Epithelial cell of esophagus (primary cell): ENCODE data around the gene PIGZ.
A peak's percentile ranks its signal among the peaks of the same experiment; 100 is the strongest.

ENCODE experiments used
- DNase-seq: peaks from one replicate; pipeline ENCODE4 v3.0.0; 2010; ENCODE audit warnings: low read depth
- H3K4me3 ChIP-seq: 2 replicates; pipeline ENCODE4 v1.5.1; 2011; ENCODE audit warnings: mild to moderate bottlenecking, low read length, control low read depth
- CTCF ChIP-seq: IDR thresholded peaks from 2 replicates; pipeline ENCODE4 v1.5.1; 2011; ENCODE audit warnings: low read depth, mild to moderate bottlenecking, low read length, control low read depth, inconsistent platforms; ENCODE audit not compliant: insufficient read depth; ENCODE audit errors: missing control alignments

The PIGZ gene

GRCh38 chr3:196967412-196968232 is 1.0 kb downstream of the PIGZ start:
- TF ChIP-seq CTCF = no peak
- H3K4me3 ChIP-seq = peak overlapping the region; percentile 51
- no peak for DNase-seq

GRCh38 chr3:196966526-196967401 is 1.9 kb downstream of the PIGZ start:
- no peak for TF ChIP-seq CTCF
- no peak overlapping the region for H3K4me3 ChIP-seq
- DNase-seq = no peak

- DNase-seq = no peak
- no peak overlapping the region for H3K4me3 ChIP-seq
- no peak for TF ChIP-seq CTCF
These were observed 2.8 kb downstream of the PIGZ start for GRCh38 chr3:196965804-196966173.

GRCh38 chr3:196965112-196965803 is 3.4 kb downstream of the PIGZ start:
- no peak overlapping the region for H3K4me3 ChIP-seq
- DNase-seq = no peak
- TF ChIP-seq CTCF = no peak

- H3K4me3 ChIP-seq = no peak overlapping the region
- TF ChIP-seq CTCF = no peak
- no peak for DNase-seq
These were observed 5.0 kb downstream of the PIGZ start for GRCh38 chr3:196963631-196963953.

GRCh38 chr3:196962930-196963630 is 5.6 kb downstream of the PIGZ start:
- no peak for TF ChIP-seq CTCF

More at GRCh38 chr3:196962930-196963630, 5.6 kb downstream of the PIGZ start:
- DNase-seq = no peak
- H3K4me3 ChIP-seq = no peak overlapping the region
